Keratinocyte (primary cell): ENCODE data around the gene SLC23A2. TPM values are rescaled to one million over a fixed set of nuclear protein-coding genes. Genes with fewer than 3 reads are reported as not detected.

ENCODE experiments used
- DNase-seq: peaks from one replicate; pipeline ENCODE4 v3.0.0-alpha.2; 2011; ENCODE audit warnings: low read depth, missing footprints, low spot score
- FAIRE-seq: peaks from 2 replicates; lab custom pipeline; 2011; peaks lifted over from hg19 to GRCh38; lab: Jason Lieb, UNC
- H2AFZ ChIP-seq: 2 replicates; pipeline ENCODE4 v1.6.0; 2012; ENCODE audit warnings: low read length, control low read depth, inconsistent platforms; ENCODE audit not compliant: control insufficient read depth
- H3K27ac ChIP-seq: 2 replicates; pipeline ENCODE4 v1.5.1; 2011; ENCODE audit warnings: low read length; ENCODE audit not compliant: control insufficient read depth, insufficient read depth
- H3K27me3 ChIP-seq: 3 replicates; pipeline ENCODE4 v1.6.0; 2011; ENCODE audit warnings: low read length; ENCODE audit not compliant: control insufficient read depth, insufficient read depth; ENCODE audit errors: extremely low read depth
- H3K36me3 ChIP-seq, 2 experiments: 2 replicates in 1 of 2; 3 replicates in 1 of 2; pipeline ENCODE4 v1.5.1; 2011; ENCODE audit warnings: low read length in 2 of 2, mild to moderate bottlenecking in 1 of 2; ENCODE audit not compliant: control insufficient read depth in 2 of 2, insufficient read depth in 2 of 2; ENCODE audit errors: extremely low read depth in 1 of 2
- H3K4me1 ChIP-seq: 3 replicates; pipeline ENCODE4 v1.5.1; 2011; ENCODE audit warnings: low read length; ENCODE audit not compliant: control insufficient read depth, insufficient read depth; ENCODE audit errors: extremely low read depth
- H3K4me2 ChIP-seq: 3 replicates; pipeline ENCODE4 v1.6.0; 2011; ENCODE audit warnings: low read depth, low read length; ENCODE audit not compliant: control insufficient read depth, insufficient read depth; ENCODE audit errors: extremely low read depth
- H3K4me3 ChIP-seq, 3 experiments: fragments of 200-600 bp in 1 of 3; sonication (generic) in 1 of 3; 2 replicates in 2 of 3; 3 replicates in 1 of 3; pipeline ENCODE4 v1.5.1; 2011 to 2016; ENCODE audit warnings: low read length in 3 of 3, mild to moderate bottlenecking in 3 of 3, control low read depth in 2 of 3, inconsistent platforms in 1 of 3, low read depth in 1 of 3, mixed read lengths in 1 of 3, mixed run types in 1 of 3, moderate library complexity in 1 of 3; ENCODE audit not compliant: control insufficient read depth in 2 of 3, insufficient read depth in 2 of 3; ENCODE audit errors: extremely low read depth in 1 of 3
- H3K79me2 ChIP-seq: 2 replicates; pipeline ENCODE4 v1.6.0; 2012; ENCODE audit warnings: low read length; ENCODE audit not compliant: control insufficient read depth, insufficient read depth
- H3K9ac ChIP-seq: 3 replicates; pipeline ENCODE4 v1.6.0; 2011; ENCODE audit warnings: low read length; ENCODE audit not compliant: control insufficient read depth, insufficient read depth; ENCODE audit errors: extremely low read depth
- H3K9me1 ChIP-seq: 3 replicates; pipeline ENCODE4 v1.6.0; 2011; ENCODE audit warnings: low read length; ENCODE audit not compliant: control insufficient read depth, insufficient read depth; ENCODE audit errors: extremely low read depth
- H3K9me3 ChIP-seq: 2 replicates; pipeline ENCODE4 v1.5.1; 2012; ENCODE audit warnings: low read depth, low read length; ENCODE audit not compliant: control insufficient read depth
- H4K20me1 ChIP-seq: 3 replicates; pipeline ENCODE4 v1.6.0; 2011; ENCODE audit warnings: low read length; ENCODE audit not compliant: control insufficient read depth, insufficient read depth; ENCODE audit errors: extremely low read depth
- EZH2 ChIP-seq: IDR thresholded peaks from one replicate; pipeline ENCODE4 v1.6.1; 2012; ENCODE audit warnings: inconsistent platforms, mild to moderate bottlenecking, low read length, moderate library complexity
- dilution Hi-C: fragments of 300-500 bp; cut with MboI; formaldehyde crosslinking; loops from one replicate; pipeline ENCODE4 v1.7.0; 2020; ENCODE audit warnings: low sequenced_read_pairs; ENCODE audit not compliant: extremely low pct_ligation_motif_present
- polyA plus RNA-seq, 5 experiments: library from polyadenylated mRNA; depleted of rRNA in 3 of 5; stranded (reverse) in 3 of 5; stranded (forward) in 1 of 5; unstranded in 1 of 5; fragments of >200 nt; gene quantifications; 1 replicate in 1 of 5; 2 replicates in 3 of 5; 3 replicates in 1 of 5; pipeline versions ENCODE4 v1.2.1 to v1.2.3, GENCODE V29; 2011 to 2012; ENCODE audit warnings: missing spikeins in 2 of 5, low read depth in 1 of 5, low replicate concordance in 1 of 5
- TF ChIP-seq, protein P1 (sequence below), 3 experiments: IDR thresholded peaks in 1 of 3; conservative IDR thresholded peaks in 1 of 3; optimal IDR thresholded peaks in 1 of 3; 2 replicates in 2 of 3; 3 replicates in 1 of 3; pipeline versions ENCODE3 to v1.5.1; 2011; ENCODE audit warnings: low read length in 3 of 3, mild to moderate bottlenecking in 3 of 3, moderate library complexity in 2 of 3, control low read depth in 1 of 3, inconsistent platforms in 1 of 3; ENCODE audit not compliant: insufficient read depth in 2 of 3; ENCODE audit errors: extremely low read depth in 1 of 3

Gene SLC23A2
- polyA plus RNA-seq, 1 donor (not counting 4 experiments of a cell fraction or from before 2014, with no cell fraction given): 13.4 TPM

DNA sequence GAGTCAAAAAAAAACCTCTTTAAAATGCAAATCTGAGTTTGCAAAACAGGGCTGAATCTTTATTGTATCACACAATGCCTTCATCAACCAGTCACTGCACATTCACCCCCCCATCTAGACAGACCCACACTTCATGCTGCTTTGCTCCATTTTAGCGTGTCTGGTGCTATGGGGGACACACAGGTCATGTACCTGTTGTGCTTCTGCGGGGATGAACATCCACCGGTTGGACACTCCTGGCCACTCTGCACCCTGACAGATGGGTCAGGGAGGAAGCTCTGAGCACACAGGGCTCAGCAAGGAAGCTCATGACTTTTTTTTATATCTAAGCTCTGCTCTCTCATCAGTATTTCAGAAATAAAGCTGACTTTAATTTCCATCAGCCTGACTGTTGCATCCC is 143.3 kb downstream of the SLC23A2 start:
- no peak overlapping the region for H3K4me3 ChIP-seq
- no peaks in the 10 kb centered on the region for H4K20me1 ChIP-seq
- H3K27me3 ChIP-seq: no peaks in the 10 kb centered on the region
- no peaks in the 10 kb centered on the region for H3K9me1 ChIP-seq
- H3K9ac ChIP-seq: no peak overlapping the region
- no peak overlapping the region for H3K27ac ChIP-seq
- no peaks in the 10 kb centered on the region for H3K9me3 ChIP-seq
- peaks cover 23 to 24% of the 10 kb centered on the region in 2 experiments for H3K36me3 ChIP-seq
- dilution Hi-C loops: no loop called here
- H2AFZ ChIP-seq: no peak overlapping the region
- no peak for TF ChIP-seq EZH2
- TF ChIP-seq, protein P1, sequence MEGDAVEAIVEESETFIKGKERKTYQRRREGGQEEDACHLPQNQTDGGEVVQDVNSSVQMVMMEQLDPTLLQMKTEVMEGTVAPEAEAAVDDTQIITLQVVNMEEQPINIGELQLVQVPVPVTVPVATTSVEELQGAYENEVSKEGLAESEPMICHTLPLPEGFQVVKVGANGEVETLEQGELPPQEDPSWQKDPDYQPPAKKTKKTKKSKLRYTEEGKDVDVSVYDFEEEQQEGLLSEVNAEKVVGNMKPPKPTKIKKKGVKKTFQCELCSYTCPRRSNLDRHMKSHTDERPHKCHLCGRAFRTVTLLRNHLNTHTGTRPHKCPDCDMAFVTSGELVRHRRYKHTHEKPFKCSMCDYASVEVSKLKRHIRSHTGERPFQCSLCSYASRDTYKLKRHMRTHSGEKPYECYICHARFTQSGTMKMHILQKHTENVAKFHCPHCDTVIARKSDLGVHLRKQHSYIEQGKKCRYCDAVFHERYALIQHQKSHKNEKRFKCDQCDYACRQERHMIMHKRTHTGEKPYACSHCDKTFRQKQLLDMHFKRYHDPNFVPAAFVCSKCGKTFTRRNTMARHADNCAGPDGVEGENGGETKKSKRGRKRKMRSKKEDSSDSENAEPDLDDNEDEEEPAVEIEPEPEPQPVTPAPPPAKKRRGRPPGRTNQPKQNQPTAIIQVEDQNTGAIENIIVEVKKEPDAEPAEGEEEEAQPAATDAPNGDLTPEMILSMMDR (optimal IDR thresholded peaks at IDR 0.05 in 1 of 3, IDR thresholded peaks at IDR 0.05 in 1 of 3, conservative IDR thresholded peaks at IDR 0.05 in 1 of 3; ENCODE audit: extremely low read depth in 1 of 3, insufficient read depth in 2 of 3, low read length in 3 of 3): no peak
- H3K79me2 ChIP-seq: no peaks in the 10 kb centered on the region
- no peak for DNase-seq
- no peak overlapping the region for H3K4me2 ChIP-seq
- FAIRE-seq: no peak
- no peaks in the 10 kb centered on the region for H3K4me1 ChIP-seq

DNA sequence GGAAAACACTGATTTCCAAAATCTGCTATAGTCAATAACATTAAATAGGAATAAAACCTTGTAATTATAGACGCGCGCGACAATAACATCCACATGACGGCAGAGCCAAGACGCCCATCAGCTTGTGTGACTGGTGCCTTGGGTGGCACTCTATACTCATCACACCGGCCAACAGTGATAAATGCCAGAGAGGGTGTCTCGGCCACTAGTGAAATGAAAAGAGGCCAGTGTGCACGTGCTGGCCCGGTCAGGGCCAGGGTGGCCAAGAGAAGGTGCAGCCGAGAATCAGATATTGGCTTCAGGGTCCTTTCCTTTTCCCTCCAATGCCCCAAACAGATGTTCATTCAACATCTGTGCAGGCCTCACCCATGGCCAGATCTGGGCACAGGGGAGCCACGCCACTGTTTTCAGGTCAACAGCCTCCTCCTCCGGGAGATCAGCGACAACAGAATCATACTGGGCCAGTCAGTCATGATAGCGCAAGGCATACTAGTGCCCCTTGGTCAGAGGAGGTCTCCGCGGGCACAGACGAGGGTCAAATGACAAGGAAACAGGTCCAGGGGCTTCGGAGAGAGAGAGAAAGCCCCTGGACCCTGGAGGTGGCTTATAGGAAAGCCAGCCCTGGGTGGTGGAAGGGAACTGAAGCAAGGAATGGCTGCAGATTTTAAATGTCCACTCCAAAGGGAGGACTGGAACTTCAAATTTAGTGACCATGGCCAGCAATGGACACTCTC is 145.1 kb downstream of the SLC23A2 start:
- Histone ChIP-seq H2AFZ (no peak overlapping the region), H3K4me3 (no peak overlapping the region), H3K9me3 (no peaks in the 10 kb centered on the region), H3K9me1 (no peaks in the 10 kb centered on the region), H3K4me1 (no peaks in the 10 kb centered on the region), H3K36me3 (peaks cover 14 to 19% of the 10 kb centered on the region in 2 experiments), H3K27me3 (no peaks in the 10 kb centered on the region), H4K20me1 (no peaks in the 10 kb centered on the region), H3K27ac (no peak overlapping the region), H3K4me2 (no peak overlapping the region), H3K9ac (no peak overlapping the region), H3K79me2 (no peaks in the 10 kb centered on the region)
- DNase-seq: no peak
- dilution Hi-C loops: no loop called here
- TF ChIP-seq EZH2: no peak
- TF ChIP-seq, protein P1 (optimal IDR thresholded peaks at IDR 0.05 in 1 of 3, IDR thresholded peaks at IDR 0.05 in 1 of 3, conservative IDR thresholded peaks at IDR 0.05 in 1 of 3; ENCODE audit: extremely low read depth in 1 of 3, insufficient read depth in 2 of 3, low read length in 3 of 3): no peak
- FAIRE-seq: no peak
